ENCODE results near the gene NPPB.

NPPB gene

DNA sequence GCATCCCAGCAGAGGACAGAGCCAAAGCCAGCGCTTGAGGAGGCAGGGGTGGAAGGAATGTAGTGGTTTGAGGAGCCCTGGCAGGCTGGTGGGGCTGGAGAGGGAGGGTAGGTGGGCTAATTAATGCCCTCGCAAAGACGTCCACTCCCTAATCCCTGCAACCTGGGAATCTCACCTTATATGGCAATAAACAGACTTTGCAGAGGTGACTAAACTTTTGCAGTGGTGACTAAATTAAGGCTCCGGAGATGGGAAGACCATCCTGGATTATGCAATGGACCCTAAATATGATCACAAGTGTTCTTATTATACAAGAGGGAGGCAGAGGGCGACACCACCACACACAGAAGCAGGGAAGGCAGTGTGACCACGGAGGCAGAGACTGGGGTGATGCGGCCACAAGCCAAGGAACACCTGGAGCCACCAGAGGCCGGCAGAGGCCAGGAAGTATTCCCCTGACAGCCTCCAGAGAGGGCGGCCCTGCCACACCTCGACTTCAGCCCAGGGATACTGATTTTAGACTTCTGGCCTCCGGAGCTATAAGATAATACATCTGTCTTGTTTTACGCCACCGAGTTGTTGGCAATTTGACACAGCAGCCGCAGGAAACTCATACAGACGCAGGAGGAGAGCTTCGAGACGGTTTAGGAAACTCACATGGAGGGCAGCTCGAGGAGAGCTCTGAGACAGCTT lies 23.1 kb upstream of the NPPB start:
- no peak for DNase-seq (ENCODE audit: low read depth in 2 of 3, low spot score in 2 of 3)

DNA sequence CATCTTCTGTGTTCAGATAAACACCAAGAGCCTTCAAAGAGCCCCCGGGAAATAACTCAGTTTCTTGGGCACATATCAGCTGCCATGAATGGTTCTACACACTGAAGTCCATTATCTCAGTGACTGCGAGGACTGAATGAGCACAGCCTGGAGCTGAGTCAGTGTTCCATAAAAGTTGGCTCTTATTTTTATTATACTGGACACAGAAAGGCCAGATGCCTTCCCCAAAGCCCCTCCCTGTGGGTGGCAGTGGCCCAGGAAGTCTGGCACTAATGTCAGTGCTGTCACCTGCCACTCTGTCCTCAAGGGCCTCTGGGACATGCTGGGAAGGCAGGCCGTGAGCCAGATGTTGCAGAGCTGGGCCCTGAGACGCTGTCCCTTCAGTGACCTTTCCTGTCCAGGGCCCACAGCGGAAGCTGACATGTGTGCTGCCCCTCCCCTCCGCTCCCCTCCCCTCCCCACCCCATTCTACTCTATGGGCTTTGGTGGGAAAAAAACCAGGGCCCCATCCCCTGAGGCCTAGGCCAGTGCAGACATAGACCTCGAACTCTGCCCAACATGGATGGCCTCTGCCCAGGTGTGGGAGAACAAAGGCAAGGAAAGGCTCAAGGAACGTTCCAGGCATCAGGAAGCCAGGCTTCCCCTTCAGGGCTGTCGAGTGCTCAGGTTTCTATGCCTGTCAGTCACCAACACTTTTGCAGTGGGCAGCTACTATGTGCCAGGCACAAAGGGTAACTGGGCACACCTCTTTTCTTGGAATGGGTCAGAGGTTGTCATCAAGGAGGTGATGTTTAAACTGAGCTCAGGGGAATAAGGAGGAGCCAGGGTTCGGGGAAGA lies 22.4 kb upstream of the NPPB start:
- no peak for DNase-seq (ENCODE audit: low read depth in 2 of 3, low spot score in 2 of 3)

DNA sequence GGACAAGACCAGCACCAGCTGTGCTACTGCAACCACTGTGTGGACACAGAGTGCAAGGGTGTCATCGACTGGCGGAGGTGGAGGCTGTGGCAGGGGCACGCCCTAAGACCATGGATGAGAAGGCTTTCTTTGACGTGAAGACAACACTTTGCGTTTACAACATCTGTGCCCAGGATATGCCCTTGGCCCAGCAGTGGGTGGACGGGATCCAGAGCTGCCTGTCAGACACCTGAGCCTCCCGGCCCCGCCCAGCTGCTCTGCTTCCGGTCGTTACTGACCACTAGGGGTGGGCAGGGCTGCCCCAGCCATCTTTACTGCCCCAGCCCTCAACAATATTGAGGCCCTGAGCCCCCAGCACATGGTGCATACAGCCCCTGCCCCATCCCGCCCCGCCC lies 21.4 kb upstream of the NPPB start:
- no peak for DNase-seq (ENCODE audit: low read depth in 2 of 3, low spot score in 2 of 3)

DNA sequence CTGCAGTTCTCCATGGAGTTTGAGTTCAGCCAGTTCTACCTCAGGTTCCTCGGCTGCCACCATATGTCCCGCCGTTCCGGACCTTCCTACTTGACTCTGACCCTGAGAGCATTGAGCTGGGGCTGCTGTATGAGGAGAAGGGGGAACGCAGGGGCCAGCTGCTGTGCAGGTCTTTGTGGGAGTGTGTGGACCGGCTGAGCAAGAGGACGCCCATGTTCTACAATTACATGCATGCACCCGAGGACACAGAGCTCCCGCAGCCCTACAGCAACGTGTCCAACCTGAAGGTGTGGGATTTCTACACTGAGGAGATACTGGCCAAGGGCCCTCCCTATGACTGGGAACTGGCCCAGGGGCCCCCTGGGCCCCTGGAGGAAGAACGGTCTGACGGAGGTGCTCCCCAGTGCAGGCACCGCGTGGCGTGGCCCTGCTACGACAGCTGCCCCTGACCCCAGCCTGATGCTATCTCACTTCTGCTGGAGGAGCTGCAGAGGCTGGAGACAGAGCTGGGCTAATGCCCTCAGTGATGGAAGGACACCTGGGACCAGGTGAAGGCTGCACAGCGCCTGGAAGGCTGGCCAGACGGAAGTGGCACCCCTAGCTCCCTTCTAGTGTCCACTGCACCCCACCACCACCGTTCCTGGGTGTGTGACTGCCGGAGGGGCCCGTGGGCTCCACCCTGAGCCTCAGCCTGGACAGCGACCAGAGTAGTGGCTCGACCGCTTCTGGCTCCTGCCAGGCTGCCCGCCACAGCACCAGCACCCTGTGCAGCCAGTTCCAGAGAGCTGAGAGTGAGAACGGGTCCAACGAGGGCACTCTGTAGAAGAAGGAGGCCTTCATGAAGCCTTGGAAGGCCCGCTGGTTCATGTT lies 20.8 kb upstream of the NPPB start:
- no peak for DNase-seq (ENCODE audit: low read depth in 2 of 3, low spot score in 2 of 3)

DNA sequence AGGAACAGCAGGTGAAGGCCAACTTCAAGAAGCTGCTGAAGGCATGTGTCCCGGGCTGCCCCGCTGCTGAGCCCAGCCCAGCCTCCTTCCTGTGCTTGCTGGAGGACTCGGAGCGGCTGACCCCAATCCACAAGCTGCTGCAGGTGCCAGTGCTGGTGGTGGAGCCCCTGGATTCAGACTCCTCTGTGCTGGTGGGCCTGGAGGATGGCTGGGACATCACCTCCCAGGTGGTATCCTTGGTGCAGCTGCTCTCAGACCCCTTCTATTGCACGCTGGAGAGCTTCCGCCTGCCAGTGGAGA lies 20.1 kb upstream of the NPPB start:
- DNase-seq (ENCODE audit: low read depth in 2 of 3, low spot score in 2 of 3): no peak

DNA sequence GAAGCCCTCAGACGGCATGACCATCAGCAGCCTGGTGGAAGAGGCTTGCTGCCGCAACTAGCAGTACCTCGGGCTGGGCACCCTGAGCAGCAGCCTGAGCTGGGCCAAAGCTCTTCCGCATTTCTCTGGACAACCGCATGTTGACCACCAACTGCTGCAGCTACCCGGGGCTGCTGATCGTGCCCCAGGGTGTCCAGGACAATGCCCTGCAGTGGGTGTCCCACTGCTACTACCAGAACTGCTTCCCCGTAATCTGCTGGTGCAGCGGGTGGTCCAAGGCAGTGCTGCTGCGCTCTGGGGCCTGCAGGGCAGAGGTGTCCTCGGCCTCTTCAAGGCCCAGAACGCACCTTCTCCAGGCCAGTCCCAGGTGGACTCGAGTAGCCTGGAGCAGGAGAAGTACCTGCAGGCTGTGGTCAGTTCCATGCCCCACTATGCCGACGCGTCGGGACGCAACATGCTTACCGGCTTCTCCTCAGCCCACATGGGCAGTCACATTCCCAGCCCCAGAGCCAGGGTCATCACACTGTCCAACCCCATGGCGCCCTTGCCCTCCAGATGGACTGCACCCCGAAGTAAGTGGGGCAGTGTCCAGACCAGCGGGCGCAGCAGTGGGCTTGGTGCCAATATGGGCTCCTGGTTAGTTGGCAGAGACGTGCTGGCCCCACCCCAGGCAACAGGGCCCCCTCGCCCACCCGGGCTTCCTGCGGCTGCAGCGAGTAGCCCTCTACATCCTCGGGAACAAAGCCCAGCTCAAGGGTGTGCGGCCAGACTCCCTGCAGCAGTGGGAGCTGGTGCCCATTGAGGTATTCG lies 19.5 kb upstream of the NPPB start:
- DNase-seq (ENCODE audit: low read depth in 2 of 3, low spot score in 2 of 3): no peak

DNA sequence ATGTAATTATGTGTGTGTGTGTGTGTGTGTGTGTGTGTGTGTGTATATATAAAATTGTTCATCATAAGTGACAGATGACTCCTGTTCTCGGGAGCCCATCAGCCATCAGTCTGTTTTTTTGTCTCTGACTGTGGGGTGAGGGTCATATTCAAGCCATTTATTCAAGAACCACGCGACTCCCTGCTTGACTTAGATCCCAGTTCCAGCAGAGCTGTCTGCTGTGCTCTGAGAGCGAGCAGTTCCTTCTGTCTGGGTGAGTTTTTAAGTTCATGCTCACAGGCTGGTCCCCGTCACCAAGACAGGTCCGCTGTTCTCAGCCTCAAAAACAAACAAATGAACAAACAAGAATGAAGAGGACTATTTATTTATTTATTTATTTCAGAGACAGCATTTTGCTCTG lies 18.3 kb upstream of the NPPB start:
- no peak for DNase-seq (ENCODE audit: low read depth in 2 of 3, low spot score in 2 of 3)

DNA sequence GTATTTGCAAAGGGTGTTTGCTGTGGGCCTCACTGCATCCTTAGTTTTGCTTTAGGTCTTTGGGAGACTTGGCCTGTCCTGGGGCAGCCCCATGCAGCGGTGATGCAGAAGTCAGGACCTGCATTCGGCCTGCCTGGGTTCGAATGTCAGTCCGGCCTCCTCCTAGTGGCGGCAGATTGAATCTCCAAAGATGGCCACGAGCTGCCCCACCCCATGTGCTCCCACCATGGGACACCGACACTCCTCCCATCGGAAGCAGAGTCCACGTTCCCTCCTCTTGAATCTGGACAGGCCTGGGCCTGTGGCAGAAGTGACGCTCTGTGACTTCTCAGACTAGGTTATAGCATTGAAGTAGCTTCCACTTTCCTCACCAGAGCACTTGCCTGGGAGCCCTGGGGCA lies 16.3 kb upstream of the NPPB start:
- no peak for DNase-seq (ENCODE audit: low read depth in 2 of 3, low spot score in 2 of 3)

DNA sequence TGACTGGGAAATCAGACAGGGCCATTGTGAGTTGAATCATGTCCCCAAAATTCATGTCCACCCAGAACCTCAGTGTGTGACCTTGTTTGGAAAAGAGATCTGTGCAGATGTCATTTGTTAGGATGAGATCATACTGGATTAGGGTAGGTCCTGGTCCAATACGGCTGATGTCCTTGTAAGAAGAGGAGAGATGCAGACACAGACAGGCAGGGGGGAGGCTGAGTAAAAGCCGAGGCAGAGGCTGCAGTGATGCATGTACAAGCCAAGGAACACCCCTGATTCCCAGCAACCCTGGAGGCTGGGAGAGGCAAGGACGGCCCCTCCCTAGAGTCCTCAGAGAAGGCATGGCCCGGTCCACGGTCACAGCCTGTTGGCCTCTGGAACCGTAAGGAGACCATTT lies 15.9 kb upstream of the NPPB start:
- no peak for DNase-seq (ENCODE audit: low read depth in 2 of 3, low spot score in 2 of 3)

DNA sequence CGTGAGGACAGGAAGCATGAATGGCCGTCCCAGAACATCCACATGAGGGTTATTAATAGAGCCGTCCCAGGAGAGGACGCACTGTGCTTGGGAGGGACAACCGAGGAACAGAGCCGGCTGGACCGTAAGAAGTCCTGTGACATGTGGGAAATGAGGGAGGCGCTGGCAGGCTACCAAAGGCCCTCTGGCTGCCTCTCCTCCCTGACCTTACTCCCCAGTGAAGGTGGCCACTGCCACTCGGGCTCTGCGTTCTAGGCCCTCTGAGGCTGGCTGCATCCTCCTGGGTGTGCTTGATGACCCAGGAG lies 15.5 kb upstream of the NPPB start:
- DNase-seq (ENCODE audit: low read depth in 2 of 3, low spot score in 2 of 3): no peak

DNA sequence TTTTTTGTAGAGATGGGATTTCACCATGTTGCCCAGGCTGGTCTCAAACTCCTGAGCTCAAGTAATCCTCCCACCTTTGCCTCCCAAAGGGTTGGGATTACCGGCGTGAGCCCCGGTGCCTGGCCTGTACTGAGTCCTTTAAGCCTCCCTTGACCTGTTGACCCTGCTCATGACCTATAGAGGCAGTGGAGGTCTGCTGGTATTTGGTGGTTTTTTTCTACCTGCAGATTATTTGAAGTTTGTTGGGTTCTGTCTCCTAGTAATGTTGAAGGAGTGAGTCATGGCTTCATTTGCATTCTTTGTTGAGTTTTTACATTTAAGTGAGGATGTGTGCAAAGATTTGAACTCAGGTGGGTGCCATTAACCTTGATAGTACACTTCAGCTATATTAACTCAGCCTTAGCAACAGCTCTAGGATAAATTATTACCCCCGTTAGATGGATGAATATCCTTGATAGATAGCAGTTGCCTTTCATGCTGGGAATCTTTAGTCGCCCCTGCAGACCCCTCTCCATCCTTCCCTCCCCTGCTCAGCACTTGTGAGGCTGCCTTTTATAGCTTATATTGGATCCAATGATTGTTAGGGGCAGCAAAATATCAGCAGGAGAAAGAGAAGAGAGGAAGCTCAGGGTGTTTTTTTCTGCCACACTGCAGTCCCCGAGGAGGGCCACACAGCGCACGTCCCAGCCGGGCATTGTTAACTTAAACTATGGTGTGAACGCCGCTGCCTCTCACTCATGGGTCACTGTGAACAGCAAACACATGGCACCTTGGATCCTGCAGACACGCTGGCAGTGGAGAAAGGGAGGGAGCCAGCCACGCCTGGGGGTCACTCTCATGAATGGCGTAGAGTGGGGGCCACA lies 14.9 kb upstream of the NPPB start:
- no peak for DNase-seq (ENCODE audit: low read depth in 2 of 3, low spot score in 2 of 3)

DNA sequence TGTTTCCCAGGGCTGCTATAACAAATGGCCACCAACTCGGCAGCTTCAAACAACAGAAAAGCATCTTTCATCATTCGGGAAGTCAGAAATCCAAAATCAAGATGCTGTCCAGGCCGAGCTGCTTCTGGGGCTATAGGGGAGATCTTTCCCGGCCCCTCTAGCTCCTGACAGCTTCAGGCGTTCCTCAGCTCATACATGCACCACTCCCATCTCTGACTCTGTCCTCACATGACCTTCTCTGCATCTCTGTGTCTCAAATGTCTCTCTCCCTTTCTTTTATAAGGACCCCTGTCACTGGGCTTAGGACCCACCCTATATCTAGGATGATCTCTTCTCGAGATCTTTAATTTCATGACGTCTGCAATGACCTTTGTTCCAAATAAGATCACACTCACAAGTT lies 13.8 kb upstream of the NPPB start:
- DNase-seq (ENCODE audit: low read depth in 2 of 3, low spot score in 2 of 3): no peak

DNA sequence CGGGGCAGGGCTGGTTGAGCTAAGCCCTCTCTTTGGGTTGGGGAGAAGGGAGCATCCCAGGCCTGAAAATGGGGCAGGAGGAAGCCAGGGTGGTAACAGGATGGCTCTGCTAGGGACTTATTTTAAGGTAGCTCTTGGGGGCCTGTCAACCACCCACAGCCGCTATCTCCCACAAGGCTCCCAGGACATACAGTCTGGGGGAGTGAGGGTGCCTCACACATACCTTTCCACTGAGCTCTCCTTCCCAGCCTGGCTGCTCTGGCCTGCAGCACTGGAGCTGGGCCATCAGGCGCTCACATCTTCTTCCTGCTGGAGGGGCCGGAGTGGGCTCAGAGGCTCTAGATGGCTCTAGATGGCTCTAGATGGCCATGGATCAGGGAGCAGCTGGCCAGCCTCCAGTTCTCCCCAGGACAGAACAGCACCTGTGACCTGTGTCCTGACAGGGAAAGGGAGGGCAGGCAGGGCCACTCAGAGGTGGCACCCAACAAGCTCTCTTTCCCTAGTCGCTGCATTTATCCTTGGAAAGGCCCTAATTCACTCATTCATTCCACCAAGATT lies 11.0 kb upstream of the NPPB start:
- DNase-seq (ENCODE audit: low read depth in 2 of 3, low spot score in 2 of 3): no peak

DNA sequence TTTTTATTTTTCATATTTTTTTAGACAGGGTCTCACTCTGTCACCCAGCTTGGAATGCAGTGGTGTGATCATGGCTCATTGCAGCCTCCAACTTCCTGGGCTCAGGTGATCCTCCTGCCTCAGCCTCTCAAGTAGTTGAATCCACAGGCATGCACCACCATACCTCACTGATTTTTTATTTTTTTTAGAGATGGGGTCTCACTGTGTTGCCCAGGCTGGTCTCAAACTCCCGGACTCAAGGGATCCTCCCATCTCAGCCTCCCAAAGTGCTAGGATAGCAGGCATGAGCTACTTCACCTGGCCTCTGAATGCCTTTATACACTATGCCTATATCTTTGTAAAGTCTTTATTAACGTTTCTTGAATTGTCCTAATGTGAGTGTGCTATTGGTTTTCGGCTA lies 10.4 kb upstream of the NPPB start:
- no peak for DNase-seq (ENCODE audit: low read depth in 2 of 3, low spot score in 2 of 3)

DNA sequence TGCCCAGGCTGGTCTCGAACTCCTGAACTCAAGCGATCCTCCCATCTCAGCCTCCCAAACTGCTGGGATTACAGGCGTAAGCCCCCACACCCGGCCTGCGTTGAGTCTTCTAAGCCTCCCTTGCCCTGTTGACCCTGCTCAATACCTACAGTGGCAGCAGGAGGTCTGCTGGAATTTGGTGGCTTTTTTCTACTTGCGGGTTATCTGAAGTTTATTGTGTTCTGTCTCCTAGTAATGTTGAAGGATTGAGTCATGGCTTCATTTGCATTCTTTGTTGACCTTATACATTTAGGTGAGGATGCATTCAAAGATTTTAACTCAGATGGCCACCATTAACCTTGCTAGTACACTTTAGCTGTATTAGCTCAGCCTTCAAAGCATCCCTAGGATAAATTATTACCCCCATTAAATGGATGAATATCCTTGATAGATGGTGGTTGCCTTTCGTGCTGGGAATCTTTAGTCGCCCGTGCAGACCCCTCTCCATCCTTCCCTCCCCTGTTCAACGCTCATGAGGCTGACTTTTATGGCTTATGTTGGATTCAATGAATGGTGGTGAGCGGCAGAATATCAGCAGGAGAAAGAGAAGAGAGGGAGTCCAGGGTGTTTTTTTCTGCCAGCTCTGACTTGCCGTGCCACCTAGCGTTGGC lies 9.7 kb upstream of the NPPB start:
- DNase-seq (ENCODE audit: low read depth in 2 of 3, low spot score in 2 of 3): no peak

DNA sequence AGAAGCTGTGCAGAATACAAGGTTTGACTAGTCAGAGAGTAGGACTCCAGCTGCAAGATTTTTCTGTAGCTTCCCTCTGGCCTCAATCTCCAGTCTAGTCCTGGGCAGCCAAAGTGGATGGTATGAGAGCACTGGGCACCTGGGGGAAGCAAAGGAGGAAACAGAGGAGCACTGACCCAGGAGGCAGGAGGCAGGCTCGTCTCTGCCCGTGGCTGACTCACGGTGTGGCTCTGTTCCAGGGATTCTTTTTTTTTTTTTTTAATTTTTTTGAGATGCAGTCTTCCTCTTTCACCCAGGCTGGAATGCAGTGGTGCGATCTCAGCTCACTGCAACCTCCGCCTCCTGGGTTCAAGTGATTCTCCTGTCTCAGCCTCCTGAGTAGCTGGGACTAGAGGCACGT lies 4.1 kb upstream of the NPPB start:
- no peak for DNase-seq (ENCODE audit: low read depth in 2 of 3, low spot score in 2 of 3)

DNA sequence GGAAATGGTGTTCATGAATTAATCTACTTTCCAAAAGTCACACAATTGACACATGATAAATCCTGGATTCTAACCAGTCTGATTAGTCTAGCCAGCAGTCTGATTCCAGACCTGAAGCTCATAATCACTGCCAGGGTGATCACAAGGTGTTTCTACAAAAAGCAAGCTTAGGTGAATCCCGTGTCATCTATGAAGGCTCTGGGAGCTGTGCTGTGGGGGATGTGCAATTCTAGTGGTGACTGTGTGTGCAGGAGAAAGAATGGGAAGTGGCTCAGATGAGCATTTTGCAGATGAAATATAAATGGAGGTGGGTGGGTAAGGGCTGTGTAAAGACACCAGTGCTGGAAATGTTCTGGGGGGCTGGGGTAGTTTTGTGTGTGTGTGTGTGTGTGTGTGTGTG lies 1.8 kb upstream of the NPPB start:
- no peak for DNase-seq (ENCODE audit: low read depth in 2 of 3, low spot score in 2 of 3)

DNA sequence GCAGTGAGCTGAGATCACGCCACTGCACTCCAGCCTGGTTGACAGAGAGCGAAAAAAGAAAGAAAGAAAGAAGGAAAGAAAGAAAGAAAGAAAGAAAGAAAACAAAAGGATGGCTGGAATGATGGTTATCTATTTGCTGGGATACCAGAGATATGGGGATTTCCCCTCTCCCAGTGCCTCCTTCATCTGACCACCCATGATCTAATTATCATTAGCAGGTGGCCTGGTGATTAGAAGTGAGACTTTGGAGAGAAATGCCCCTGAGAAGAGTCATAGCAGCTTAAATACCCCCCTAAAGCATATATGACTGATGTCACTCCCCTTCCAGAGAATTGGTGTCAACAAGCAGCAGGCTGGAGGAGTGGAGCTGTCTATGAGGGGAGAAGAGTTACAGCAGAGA lies 1.3 kb upstream of the NPPB start:
- no peak for DNase-seq (ENCODE audit: low read depth in 2 of 3, low spot score in 2 of 3)

DNA sequence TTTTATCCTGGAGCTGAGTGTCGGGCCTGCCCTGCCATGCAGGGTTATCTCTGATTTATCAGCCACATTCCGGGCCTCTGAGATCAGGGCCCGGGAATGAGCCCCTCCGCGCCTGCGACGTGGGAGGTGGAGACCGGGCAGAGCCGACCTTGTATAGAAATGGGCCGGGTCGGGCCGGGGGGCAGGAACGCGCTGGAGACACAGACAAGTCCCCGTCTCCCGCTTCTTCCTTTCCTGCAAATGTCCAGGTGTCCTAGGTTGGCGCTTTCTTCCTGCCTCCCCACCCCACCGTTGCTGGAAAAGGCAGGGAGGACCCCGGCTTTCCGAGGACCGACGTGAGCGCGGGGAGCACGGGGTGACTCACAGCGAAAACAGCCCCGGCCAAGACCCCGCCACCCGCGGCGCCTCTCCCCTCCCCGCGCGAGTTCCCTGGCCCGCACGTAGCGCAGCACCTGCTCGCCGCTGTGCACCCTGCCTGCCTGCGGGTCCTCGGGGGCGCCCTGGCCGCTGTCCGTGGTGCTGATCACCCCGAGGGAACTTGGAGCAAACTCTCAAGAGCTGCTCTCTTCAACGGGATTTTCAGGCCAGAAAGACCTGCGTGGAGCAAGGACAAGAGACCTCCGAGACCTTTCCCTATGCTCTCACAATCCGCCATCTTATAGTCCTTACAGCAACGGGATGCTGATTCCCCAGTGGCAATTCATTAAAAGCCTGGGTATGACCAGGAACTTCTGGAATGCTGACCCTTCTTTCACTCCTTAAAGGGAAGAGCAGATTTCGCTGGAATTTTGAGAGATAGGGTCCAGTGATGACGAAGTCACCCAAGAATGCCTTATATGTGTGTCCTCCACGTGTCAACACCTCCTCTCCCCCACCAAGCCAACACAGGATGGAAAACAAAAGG lies 475 bp upstream of the NPPB start:
- DNase-seq (ENCODE audit: low read depth in 2 of 3, low spot score in 2 of 3): peak in 2 of 3 experiments; percentile 51 to 52

Measured in activated CD8-positive, alpha-beta memory T cell treated with anti-CD3 and anti-CD28 coated beads for 48 hours (primary cell).